ENCODE results near the gene GPR78.
"Not testable (repeated sequence)": the region's sequence is repeated elsewhere in the genome, so short reads cannot be mapped to it uniquely, and the experiment has no call there.

Gene GPR78

DNA sequence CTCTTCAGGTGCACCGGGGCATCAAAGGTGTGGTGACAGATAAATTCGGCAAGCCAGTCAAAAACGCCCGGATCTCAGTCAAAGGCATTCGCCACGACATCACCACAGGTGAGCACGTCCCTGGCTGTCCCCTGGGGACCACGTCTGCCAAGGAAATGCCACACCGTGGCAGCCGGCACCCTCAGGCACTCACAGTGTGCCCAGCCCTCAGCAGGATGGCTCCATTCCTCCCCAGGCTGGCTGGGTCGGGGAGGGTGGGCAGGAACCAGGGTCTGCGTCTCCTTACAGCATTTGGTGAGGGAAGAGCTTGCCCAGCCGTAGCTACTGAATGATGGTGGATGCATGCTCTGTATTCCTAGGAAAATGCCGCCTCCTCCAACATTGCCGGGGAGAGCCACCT lies 38.2 kb downstream of the GPR78 start:
- DNase-seq: no peak

DNA sequence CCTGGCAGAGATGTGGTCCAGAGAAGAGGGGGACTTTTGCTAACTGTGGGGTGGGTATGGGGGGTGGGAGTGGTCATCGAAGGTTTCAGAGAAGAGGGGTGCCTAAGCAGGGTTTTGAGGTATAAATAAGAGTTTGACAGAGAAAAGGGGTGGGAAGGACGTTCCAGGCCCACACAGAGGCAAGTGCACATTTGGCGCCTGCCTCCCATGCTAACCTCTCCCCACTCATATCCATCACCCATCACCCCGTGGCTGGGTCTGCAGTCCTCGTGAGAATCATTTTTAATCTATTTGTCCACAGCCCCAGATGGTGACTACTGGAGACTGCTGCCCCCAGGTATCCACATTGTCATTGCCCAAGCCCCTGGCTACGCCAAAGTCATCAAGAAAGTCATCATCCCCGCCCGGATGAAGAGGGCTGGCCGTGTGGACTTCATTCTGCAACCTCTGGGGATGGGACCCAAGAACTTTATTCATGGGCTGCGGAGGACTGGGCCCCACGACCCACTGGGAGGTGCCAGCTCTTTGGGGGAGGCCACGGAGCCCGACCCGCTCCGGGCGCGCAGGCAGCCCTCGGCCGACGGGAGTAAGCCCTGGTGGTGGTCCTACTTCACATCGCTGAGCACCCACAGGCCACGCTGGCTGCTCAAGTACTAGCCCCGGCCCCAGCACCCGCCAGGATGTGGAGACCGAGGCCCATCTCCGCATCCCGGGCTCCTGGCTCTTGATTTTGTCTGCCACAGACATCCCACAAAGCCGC lies 38.9 kb downstream of the GPR78 start:
- no peak for DNase-seq

DNA sequence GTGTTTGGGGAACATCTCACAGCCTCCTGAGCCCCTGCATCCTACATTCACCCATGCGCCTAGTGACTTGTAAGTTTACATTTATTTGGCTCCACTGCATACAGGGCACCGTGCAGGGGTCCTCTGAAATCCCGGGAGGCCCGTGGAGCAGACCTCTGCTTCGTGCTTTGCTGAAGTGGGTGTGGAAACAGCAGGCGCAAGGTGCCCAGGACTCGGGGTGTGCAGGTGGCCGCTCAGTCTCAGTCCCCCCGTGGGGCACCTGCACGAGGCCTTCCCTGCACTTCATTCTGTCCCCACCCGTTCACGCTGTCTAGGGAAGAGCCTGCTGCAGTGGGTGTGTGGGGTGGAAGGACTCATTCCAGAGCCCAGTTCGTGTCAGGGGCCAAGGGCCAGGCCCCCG lies 40.9 kb downstream of the GPR78 start:
- DNase-seq: not testable (repeated sequence)

DNA sequence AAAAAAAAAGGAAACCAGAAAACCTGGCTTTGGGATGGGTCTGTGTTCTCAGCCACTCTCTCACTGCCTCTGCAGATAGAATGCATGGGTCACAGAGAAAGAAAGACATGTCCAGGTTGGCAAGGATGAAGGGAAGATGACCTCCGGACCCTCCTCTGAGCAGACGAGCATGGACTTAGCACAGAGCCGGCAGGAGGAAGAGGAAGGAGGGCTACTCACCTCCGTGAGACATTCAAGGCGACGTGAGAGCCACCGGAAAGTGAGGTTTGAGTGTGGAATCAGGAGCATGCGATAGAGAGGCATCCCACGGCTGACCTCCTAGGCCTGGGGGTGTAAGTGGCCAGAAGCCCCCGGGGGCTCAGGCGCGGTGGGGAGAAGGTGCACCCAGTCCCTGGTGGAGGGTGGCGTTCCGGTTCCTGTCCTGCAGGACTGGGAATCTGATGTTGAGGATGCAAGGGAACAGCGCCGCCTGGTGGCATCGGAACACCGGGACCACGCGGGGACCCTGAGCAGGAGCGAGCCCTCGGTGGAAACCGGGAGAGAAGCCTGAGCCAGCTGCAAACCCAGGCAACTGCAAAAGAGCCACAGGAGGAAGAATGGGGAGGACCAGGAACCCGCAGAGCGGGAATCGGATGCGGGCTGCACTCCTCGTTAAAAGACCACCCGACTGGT lies 44.5 kb downstream of the GPR78 start:
- DNase-seq: not testable (repeated sequence)

DNA sequence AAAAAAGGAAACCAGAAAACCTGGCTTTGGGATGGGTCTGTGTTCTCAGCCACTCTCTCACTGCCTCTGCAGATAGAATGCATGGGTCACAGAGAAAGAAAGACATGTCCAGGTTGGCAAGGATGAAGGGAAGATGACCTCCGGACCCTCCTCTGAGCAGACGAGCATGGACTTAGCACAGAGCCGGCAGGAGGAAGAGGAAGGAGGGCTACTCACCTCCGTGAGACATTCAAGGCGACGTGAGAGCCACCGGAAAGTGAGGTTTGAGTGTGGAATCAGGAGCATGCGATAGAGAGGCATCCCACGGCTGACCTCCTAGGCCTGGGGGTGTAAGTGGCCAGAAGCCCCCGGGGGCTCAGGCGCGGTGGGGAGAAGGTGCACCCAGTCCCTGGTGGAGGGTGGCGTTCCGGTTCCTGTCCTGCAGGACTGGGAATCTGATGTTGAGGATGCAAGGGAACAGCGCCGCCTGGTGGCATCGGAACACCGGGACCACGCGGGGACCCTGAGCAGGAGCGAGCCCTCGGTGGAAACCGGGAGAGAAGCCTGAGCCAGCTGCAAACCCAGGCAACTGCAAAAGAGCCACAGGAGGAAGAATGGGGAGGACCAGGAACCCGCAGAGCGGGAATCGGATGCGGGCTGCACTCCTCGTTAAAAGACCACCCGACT lies 50.2 kb downstream of the GPR78 start:
- not testable (repeated sequence) for DNase-seq

DNA sequence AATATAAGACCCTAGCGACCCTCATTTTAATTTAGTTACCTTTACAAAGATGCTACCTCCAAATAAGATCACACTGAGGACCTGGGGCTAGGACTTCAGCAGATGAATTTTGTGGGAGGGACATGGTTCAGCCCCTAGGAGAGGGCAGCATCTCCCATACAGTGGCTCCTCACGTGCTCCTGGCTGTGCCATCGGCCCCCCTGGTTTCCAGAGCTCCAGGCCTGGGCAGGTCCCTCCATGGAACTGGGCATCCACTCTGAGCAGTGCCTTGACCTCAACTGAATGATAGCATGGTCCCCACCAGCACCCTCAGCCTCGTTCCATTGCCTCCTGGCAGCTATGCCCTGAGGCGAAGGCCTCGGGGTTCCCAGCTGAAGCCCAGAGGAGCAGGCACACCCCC lies 51.7 kb downstream of the GPR78 start:
- DNase-seq: not testable (repeated sequence)

DNA sequence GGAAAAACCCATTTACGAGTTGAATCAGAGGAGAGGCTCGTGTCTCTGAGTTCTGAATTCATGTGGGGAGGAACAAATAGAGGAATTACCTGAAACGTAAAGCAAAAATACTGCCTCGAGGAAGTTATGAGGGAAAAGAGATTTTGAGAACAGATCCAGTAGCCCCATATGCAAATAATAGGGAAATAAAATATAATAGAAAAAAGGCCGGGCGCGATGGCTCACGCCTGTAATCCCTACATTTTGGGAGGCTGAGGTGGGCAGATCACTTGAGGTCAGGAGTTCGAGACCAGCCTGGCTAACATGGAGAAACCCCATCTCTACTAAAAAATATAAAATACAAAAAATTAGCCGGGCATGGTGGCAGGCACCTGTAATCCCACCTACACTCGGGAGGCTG lies 54.6 kb downstream of the GPR78 start:
- DNase-seq: not testable (repeated sequence)

DNA sequence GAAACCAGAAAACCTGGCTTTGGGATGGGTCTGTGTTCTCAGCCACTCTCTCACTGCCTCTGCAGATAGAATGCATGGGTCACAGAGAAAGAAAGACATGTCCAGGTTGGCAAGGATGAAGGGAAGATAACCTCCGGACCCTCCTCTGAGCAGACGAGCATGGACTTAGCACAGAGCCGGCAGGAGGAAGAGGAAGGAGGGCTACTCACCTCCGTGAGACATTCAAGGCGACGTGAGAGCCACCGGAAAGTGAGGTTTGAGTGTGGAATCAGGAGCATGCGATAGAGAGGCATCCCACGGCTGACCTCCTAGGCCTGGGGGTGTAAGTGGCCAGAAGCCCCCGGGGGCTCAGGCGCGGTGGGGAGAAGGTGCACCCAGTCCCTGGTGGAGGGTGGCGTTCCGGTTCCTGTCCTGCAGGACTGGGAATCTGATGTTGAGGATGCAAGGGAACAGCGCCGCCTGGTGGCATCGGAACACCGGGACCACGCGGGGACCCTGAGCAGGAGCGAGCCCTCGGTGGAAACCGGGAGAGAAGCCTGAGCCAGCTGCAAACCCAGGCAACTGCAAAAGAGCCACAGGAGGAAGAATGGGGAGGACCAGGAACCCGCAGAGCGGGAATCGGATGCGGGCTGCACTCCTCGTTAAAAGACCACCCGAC lies 55.8 kb downstream of the GPR78 start:
- DNase-seq: not testable (repeated sequence)
